Measurements from ENCODE around the gene IYD. TPM values are rescaled to one million over a fixed set of nuclear protein-coding genes. Genes with fewer than 3 reads are reported as not detected.

The IYD gene, protein sequence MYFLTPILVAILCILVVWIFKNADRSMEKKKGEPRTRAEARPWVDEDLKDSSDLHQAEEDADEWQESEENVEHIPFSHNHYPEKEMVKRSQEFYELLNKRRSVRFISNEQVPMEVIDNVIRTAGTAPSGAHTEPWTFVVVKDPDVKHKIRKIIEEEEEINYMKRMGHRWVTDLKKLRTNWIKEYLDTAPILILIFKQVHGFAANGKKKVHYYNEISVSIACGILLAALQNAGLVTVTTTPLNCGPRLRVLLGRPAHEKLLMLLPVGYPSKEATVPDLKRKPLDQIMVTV
- not detected in 2 replicates for total RNA-seq

GRCh38 chr6:150368762-150369161 lies at the start of gene IYD:
TSS of gene IYD (plus strand) at chr6:150369012. CDS start at chr6:150369032, 20 bp downstream.

Other genes starting within 250 kb of the IYD start
- gene PPP1R14C, start 226.0 kb upstream of the IYD start, total RNA-seq, result 0.50 and 1.9 TPM in 2 replicates
- gene PLEKHG1, start 230.9 kb downstream of the IYD start, total RNA-seq, result 1.3 and 2.0 TPM in 2 replicates

Data from uterine smooth muscle cell (primary cell).